SKM-1 treated with dmso at 0.1 percent for 144 hours (cell line): Measurements from ENCODE around the gene EHD1.

Source experiments
- DNase-seq: peaks from one replicate; lab custom pipeline; 2025; ENCODE audit not compliant: unreplicated experiment; lab: John Stamatoyannopoulos, UW

The EHD1 gene

GRCh38 chr11:64802370-64803157 lies 75.9 kb downstream of the EHD1 start:
- peak; percentile 58 for DNase-seq
